PC-9 (cell line): ENCODE data around the gene UBASH3A.

Source experiments
- EZH2 ChIP-seq: fragments of 200-600 bp; sonication (generic); IDR thresholded peaks from 2 replicates; pipeline ENCODE4 v1.8.0; 2017; ENCODE audit warnings: antibody characterized with exemption, low read depth
- TF ChIP-seq, protein P1 (sequence below): fragments of 200-600 bp; sonication (generic); conservative IDR thresholded peaks from 2 replicates; pipeline ENCODE4 v1.6.1; 2017; ENCODE audit warnings: mixed run types, antibody characterized with exemption, mild to moderate bottlenecking, moderate library complexity

DNA sequence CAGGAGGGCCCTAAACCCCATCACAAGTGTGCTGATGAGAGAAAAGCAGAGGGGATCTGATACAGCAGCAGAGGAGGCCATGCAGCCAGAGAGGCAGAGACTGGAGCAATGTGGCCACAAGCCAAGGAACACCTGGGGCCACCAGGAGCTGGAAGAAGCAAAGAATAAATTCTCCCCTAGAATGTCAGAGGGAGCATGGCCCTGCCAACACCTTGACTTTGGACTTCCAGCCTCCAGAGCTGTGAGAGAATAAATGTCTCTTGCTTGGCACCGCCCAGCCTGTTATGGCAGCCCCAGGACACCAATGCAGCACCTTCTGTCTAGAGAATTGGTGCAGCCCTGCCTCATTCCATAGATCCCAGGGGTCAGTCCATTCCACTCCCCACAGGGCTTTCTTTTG lies 25.3 kb downstream of the UBASH3A start:
- TF ChIP-seq, protein P1, sequence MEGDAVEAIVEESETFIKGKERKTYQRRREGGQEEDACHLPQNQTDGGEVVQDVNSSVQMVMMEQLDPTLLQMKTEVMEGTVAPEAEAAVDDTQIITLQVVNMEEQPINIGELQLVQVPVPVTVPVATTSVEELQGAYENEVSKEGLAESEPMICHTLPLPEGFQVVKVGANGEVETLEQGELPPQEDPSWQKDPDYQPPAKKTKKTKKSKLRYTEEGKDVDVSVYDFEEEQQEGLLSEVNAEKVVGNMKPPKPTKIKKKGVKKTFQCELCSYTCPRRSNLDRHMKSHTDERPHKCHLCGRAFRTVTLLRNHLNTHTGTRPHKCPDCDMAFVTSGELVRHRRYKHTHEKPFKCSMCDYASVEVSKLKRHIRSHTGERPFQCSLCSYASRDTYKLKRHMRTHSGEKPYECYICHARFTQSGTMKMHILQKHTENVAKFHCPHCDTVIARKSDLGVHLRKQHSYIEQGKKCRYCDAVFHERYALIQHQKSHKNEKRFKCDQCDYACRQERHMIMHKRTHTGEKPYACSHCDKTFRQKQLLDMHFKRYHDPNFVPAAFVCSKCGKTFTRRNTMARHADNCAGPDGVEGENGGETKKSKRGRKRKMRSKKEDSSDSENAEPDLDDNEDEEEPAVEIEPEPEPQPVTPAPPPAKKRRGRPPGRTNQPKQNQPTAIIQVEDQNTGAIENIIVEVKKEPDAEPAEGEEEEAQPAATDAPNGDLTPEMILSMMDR, result no peak
- no peak for TF ChIP-seq EZH2
